HL-60 (cell line): Measurements from ENCODE around the gene KDM4C.

Experiments used
- DNase-seq, 2 experiments: peaks; one replicate each; pipeline ENCODE4 v3.0.0-alpha.2; 2010 to 2020; ENCODE audit warnings: low read depth in 1 of 2, low spot score in 1 of 2
- H3K27ac ChIP-seq: fragments of 250-450 bp; sonication (Bioruptor Pico); replicated peaks from 2 replicates; pipeline ENCODE4 v1.5.1; 2020; ENCODE audit warnings: mild to moderate bottlenecking, moderate library complexity
- H3K27me3 ChIP-seq: fragments of 250-450 bp; sonication (Bioruptor Pico); 2 replicates; pipeline ENCODE4 v1.5.1; 2021; ENCODE audit warnings: mild to moderate bottlenecking, moderate library complexity; ENCODE audit not compliant: insufficient read depth, poor library complexity, severe bottlenecking
- H3K4me3 ChIP-seq: replicated peaks from 2 replicates; pipeline ENCODE4 v1.5.1; 2011; ENCODE audit warnings: mild to moderate bottlenecking, control low read depth, low read length; ENCODE audit not compliant: insufficient read depth
- CTCF ChIP-seq: IDR thresholded peaks from one replicate; pipeline ENCODE4 v1.5.1; 2011; ENCODE audit warnings: low read length, control low read depth, inconsistent platforms; ENCODE audit not compliant: insufficient read depth
- GABPA ChIP-seq: IDR thresholded peaks from 2 replicates; pipeline ENCODE4 v1.6.1; 2012; ENCODE audit warnings: low read depth
- POLR2AphosphoS5 ChIP-seq: IDR thresholded peaks from 2 replicates; pipeline ENCODE4 v1.6.1; 2012; ENCODE audit warnings: low read depth
- REST ChIP-seq: IDR thresholded peaks from 2 replicates; pipeline ENCODE4 v1.6.1; 2012; ENCODE audit warnings: low read depth; ENCODE audit not compliant: insufficient replicate concordance
- SPI1 ChIP-seq: IDR thresholded peaks from 2 replicates; pipeline ENCODE4 v1.6.1; 2012; ENCODE audit warnings: low read depth, mild to moderate bottlenecking, borderline replicate concordance

Gene KDM4C

GRCh38 chr9:7192266-7192665 is 434.5 kb downstream of the KDM4C start:
- Histone ChIP-seq H3K4me3 (no peak overlapping the region), H3K27ac (no peak overlapping the region), H3K27me3 (no peaks in the 10 kb centered on the region)
- DNase-seq, result no peak
- TF ChIP-seq REST, result no peak
- TF ChIP-seq CTCF, result no peak
- no peak for TF ChIP-seq SPI1
- no peak for TF ChIP-seq GABPA
- TF ChIP-seq POLR2AphosphoS5, result no peak

- H3K4me3 ChIP-seq, result no peak overlapping the region
- H3K27ac ChIP-seq, result no peak overlapping the region
- no peak for DNase-seq
- no peaks in the 10 kb centered on the region for H3K27me3 ChIP-seq
- no peak for TF ChIP-seq GABPA
- no peak for TF ChIP-seq POLR2AphosphoS5
- TF ChIP-seq SPI1, result no peak
Observed at GRCh38 chr9:7195526-7195925, 437.8 kb downstream of the KDM4C start.

- TF ChIP-seq REST, result no peak
- DNase-seq, result no peak
Observed at GRCh38 chr9:7196467-7196866, 438.7 kb downstream of the KDM4C start.

GRCh38 chr9:7201196-7201595 is 443.4 kb downstream of the KDM4C start:
- no peak for TF ChIP-seq CTCF
- no peak for TF ChIP-seq POLR2AphosphoS5
- TF ChIP-seq REST, result no peak
- TF ChIP-seq GABPA, result no peak
- TF ChIP-seq SPI1, result no peak
- Histone ChIP-seq H3K4me3 (no peak overlapping the region), H3K27me3 (peaks cover 2% of the 10 kb centered on the region), H3K27ac (no peak overlapping the region)
- DNase-seq, result no peak

More at GRCh38 chr9:7196467-7196866, 438.7 kb downstream of the KDM4C start:
- H3K4me3 ChIP-seq, result no peak overlapping the region
- no peaks in the 10 kb centered on the region for H3K27me3 ChIP-seq
- H3K27ac ChIP-seq, result no peak overlapping the region
